HG02642 (cell line): ENCODE measurements around the gene MCAT.

Experiments
- ATAC-seq: cut with Tn5 transposase; IDR thresholded peaks from one replicate; pipeline ENCODE4 v1.9.1; 2021; ENCODE audit warnings: mild to moderate bottlenecking; ENCODE audit not compliant: unreplicated experiment, poor library complexity

Gene MCAT

GRCh38 chr22:43098356-43098755, 44.8 kb downstream of the MCAT start:
- ATAC-seq, result no peak

DNA sequence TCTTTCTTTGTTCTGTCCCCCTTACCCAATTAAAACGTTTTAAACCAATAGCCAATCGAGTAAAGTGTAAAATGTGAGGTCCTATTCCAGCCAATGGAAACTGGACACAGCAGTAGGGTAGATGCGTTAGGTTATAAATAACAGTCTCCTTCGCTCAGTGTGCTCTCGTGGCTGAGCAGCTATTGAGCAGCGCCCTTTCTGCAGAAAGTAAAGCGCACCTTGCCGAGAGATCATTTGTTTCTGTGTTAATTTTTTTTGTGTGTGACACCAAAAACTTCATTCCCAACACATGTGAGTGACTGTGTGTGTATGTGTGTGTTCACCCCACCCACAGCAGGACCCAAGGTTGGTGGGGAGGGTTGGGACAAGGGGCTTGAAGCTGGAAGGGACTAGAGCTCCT, 46.8 kb downstream of the MCAT start:
- ATAC-seq, result no peak

- no peak for ATAC-seq
Measured at GRCh38 chr22:43094551-43094950, 48.6 kb downstream of the MCAT start.

- ATAC-seq, result no peak
Measured at GRCh38 chr22:43094085-43094484, 49.1 kb downstream of the MCAT start.

DNA sequence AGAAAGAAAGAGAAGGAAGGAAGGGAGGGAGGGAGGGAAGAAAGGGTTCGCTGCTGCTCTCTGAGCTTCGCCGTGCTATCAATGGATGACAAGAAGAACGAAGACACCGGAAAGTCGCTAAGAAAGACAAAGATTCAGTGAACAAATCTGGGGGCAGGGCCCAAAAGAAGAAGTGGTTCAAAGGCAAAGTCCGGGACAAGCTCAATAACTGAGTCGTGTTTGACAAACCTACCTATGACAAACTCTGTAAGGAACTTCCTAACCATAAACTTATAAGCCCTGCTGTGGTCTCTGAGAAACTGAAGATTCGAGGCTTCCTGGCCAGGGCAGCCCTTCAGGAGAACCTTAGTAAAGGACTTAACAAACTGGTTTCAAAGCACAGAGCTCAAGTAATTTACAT, 51.1 kb downstream of the MCAT start:
- no peak for ATAC-seq

GRCh38 chr22:43090130-43090789, 52.9 kb downstream of the MCAT start:
- ATAC-seq, result no peak

- ATAC-seq, result peak; percentile 88
Measured at GRCh38 chr22:43088984-43089717, 54.0 kb downstream of the MCAT start, which contains the start of gene TTLL1. TSS of gene TTLL1 (minus strand) at chr22:43089391. CDS start at chr22:43075586, 13,805 bp downstream.

DNA sequence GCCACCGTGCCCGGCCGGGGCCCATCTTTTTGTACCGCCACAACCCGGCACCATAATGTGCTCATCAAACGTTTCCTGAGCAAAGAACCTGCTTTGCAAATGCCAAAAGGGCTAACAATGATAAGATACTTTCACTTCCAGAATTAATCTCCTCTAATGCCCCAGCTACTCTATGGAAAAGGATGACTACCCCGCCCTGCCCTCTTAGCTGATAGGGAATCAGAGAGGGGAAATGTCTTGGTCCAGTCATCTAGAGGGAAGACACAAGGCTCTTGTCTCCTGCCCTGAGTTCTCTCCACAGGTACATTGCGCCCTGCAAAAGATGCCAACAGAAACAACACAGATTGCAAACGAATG, 54.6 kb downstream of the MCAT start:
- no peak for ATAC-seq

- ATAC-seq, result no peak
Measured at GRCh38 chr22:43085658-43086606, 57.3 kb downstream of the MCAT start.
